MV-4-11 (cell line): ENCODE data around the gene AFMID.
"Not testable (repeated sequence)": the region's sequence is repeated elsewhere in the genome, so short reads cannot be mapped to it uniquely, and the experiment has no call there.

Experiments
- DNase-seq: peaks from one replicate; lab custom pipeline; 2025; lab: John Stamatoyannopoulos, UW

The AFMID gene

GRCh38 chr17:78223765-78224164 lies 36.6 kb downstream of the AFMID start:
- DNase-seq: no peak

GRCh38 chr17:78224231-78225087 lies 37.3 kb downstream of the AFMID start:
- no peak for DNase-seq

DNA sequence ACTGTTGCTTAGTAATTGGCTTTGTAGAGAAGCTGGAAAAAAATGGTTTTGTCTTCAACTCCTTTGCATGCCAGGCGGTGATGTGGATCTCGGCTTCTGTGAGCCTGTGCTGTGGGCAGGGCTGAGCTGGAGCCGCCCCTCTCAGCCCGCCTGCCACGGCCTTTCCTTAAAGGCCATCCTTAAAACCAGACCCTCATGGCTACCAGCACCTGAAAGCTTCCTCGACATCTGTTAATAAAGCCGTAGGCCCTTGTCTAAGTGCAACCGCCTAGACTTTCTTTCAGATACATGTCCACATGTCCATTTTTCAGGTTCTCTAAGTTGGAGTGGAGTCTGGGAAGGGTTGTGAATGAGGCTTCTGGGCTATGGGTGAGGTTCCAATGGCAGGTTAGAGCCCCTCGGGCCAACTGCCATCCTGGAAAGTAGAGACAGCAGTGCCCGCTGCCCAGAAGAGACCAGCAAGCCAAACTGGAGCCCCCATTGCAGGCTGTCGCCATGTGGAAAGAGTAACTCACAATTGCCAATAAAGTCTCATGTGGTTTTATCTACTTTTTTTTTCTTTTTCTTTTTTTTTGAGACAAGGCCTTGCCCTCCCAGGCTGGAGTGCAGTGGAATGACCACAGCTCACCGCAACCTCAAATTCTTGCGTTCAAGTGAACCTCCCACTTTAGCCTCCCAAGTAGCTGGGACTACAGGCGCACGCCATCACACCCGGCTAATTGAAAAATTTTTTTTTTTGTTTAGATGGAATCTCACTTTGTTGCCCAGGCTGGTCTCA lies 38.1 kb downstream of the AFMID start:
- DNase-seq: no peak

DNA sequence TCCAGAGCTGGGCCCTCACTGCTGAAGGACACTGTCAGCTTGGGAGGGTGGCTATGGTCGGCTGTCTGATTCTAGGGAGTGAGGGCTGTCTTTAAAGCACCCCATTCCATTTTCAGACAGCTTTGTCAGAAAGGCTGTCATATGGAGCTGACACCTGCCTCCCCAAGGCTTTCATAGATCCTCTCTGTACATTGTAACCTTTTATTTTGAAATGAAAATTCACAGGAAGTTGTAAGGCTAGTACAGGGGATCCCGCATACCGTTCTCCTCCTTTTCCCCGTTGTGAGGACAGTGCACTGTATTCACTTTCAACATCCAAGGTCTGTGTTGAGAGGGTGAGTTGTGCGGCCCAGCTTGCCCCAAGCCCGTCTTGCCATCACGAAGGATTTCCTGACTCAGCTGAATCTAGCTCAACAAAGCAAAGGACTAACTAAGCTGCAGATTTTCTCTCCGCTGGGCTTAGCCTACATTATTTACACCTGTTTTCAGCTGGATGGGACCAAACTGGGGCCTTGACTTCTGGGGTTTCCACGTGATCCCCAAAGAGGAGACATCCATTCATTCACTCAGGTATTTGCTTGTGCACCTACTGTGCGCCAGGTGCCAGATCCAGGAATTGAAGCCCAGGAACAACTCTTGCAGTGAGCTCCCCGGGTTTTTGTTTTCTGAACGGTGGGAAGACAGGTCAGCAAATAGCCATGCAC lies 39.0 kb downstream of the AFMID start:
- DNase-seq: no peak

DNA sequence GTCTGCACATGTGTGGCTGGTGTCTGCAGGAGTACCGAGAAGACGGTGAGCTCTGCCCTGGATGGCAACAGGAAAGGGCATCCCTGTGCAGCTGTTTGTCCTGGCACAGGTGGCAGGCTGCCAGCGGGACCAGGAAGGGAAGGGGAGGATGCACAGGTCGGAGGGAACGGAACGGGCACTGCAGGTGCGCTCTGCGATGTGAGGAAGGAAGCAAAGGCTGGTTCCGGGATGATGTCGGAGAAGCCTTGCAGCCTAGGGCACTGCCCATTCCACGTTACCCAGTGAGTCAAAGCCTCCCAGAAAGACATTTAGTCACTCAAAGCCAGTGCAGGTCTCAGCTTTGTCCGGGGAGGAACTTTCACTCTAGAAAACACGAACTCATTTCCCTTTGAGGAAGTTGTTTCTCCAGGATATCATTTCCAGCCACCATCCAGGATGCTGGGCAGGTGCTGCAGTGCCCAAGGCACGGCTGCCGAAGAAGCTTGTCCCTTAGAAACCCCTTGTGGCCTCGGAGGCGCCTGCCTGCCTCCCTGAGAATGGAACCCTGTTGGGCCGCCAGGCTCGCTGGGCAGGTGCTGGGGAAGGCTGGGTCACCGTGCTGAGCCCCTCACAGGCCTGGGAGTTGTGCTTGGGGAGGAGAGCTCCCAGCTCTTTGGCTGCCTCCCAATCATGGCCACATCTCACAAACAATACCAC lies 39.7 kb downstream of the AFMID start:
- DNase-seq: peak; percentile 36

- peak; percentile 24 for DNase-seq
These were observed 40.3 kb downstream of the AFMID start for GRCh38 chr17:78227455-78227916.

DNA sequence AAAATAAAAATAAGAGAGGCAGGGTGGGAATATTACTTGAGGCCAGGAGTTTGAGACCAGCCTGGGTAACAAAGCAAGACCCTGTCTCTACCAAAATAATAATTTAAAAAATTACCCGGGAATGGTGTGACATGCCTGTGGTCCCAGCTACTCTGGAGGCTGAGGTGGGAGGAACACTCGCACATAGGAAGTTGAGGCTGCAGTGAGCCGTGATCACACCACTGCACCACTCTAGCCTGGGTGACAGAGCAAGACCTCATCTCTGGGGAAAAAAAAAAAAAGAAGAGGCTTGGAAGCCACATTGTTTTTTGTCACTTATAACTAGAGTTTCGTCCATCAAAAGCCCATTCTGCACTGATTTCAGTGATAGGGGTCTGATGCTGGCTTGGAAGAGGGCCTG lies 41.0 kb downstream of the AFMID start:
- no peak for DNase-seq

DNA sequence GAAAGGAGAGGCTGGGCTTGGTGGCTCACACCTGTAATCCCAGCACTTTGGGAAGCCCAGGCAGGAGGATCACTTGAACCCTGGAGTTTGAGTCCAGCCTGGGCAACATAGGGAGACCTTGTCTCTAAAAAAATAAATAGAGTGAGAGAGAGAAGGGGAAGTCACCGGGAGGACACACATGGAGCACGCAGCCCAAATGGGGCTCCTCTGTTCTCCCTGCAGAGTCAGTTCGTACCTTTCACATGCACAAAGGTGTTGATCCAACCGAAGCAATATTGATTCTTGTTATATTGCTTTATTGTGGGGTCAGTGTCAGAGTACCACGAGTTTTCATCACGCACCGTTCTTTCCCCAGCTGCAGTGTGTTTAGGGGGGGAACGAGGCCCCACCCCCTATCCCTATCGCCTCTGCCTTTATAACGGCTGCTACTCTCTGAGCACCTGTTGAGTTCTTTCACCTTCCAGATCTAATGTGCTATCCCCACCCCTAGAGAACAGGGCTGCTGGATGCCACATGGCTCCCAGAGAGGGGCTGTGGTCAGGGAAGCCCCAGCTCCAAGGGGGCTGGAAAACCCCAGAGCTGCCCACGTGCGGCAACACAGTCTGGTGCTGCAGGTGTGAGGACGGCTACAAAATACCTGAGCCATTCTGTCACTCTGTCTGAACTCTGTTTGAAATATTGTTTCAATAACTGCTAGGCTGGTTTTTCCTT lies 43.2 kb downstream of the AFMID start:
- no peak for DNase-seq

DNA sequence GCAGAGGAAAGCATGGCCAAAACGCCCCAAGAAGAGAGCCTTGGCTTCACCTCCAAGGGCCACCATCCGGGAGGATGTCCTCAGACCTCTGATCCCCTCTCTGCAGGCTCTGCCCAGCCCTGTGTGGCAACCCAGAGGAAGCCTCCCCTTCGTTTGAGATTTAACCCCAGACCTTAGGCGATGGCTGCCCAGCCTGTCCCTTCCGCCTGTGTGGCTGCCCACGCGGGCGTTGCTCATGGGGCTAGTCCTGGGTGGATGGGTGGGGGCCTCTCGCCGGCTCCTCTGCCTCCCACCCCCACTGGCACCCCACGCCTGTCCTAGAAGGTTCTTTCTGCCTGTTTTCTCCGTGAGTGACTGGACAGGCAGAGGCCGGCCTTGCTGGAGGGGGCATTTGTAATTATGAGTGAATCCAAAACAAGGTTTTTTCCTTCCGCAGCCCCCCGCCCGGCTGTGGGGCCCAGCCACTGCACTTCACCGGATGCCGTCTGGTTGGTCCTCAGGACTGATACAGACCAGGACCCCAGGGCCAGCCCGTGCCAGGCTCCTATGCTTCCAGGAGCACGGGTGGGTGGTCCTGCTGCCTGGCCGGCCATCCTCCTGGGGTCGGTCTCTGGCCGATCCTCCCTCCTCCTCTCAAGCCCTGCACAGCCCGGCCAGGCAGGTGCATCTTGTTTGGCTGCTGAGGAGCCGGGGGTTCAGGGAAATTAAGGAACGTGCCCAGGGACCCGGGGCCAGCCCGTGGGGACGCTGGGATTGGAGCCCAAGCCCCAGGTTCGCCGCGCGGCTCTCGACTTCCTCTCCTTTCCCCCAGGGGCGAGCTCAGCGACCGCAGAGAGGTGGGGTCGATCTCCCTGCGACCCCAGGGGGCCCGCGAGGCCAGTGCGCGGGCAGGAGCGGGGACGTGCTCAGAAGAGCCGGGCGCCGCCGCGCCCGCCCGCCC lies 44.1 kb downstream of the AFMID start, which contains the start of gene TMEM235:
Gene TMEM235, plus strand, starts transcription at position 636 of the 940 bp plus-strand sequence. CDS start 393 bp downstream, outside the sequence.
- DNase-seq: no peak

- no peak for DNase-seq
These were observed 45.1 kb downstream of the AFMID start for GRCh38 chr17:78231991-78232858.

DNA sequence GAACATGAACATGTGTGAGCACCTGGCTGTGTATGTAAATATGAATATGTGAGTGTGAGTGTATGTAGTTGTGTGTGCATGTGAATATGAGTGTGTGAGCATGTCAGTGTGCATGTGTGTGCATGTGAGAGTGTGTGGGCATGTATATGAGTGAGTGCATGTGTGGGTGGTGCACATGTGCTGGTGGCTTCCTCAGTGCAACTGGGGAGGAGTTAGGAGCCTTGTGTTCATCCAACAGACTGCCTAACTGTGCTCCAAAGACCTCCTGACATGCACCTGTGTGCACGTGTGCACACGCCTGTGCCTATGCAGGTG lies 45.7 kb downstream of the AFMID start:
- DNase-seq: no peak

DNA sequence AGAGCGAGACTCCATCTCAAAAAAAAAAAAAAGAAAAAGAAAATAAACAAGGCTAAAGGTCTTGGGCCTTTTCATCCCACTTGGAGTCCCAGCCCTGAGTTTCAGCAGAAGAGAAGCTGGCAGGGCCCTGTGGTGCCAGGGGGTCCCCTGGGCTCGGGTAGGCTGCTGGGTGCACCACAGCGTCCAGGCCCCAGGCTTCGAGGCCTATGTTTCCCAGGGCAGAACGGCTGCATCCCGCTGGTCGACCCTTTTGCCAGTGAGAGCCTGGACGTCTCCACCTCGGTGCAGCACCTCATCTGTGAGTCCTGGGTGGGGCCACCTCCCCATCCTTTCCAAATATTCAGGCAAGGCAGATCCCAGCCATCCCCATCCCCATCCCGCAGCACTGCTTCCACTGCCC lies 46.5 kb downstream of the AFMID start:
- DNase-seq: no peak

GRCh38 chr17:78234261-78234865 lies 47.2 kb downstream of the AFMID start:
- no peak for DNase-seq

DNA sequence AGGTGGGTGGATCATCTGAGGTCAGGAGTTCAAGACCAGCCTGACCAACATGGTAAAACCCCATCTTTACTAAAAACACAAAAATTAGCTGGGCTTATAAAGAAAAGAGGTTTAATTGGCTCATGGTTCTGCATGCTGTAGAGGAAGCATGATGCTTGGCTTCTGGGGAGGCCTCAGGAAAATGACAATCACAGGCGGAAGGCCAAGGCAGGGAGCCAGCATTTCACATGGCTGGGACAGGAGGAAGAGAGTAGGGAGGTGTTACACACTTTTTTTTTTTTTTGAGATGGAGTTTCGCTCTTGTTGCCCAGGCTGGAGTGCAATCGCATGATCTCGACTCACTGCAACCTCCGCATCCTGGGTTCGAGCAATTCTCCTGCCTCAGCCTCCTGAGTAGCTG lies 47.9 kb downstream of the AFMID start:
- DNase-seq: not testable (repeated sequence)

DNA sequence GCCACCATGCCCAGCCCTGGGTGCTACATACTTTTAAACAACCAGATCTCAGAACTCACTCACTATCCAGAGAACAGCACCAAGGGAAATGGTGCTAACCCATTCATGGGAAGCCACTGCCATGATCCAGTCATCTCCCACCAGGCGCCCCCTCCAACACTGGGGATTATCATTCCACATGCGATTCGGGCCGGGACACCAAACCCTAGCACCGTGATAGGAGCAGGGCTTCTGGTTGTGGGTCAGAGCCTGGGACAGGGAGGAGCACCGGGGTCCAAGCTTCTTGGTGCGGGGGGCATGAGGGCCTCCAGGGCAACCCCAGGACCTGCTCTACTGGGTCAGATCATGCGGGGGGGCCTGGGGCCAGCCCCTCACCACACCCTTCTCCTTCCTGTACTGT lies 48.7 kb downstream of the AFMID start:
- DNase-seq: no peak

- DNase-seq: no peak
These were observed 49.4 kb downstream of the AFMID start for GRCh38 chr17:78236362-78237127.

GRCh38 chr17:78237401-78238012 lies 50.3 kb downstream of the AFMID start:
- no peak for DNase-seq
